Neural progenitor cell (in vitro differentiated cells): Measurements from ENCODE around the gene RASA2.

ENCODE experiments used
- CTCF ChIP-seq: fragments of 200-600 bp; sonication (generic); IDR thresholded peaks from 2 replicates; pipeline ENCODE4 v1.5.1; 2017; ENCODE audit warnings: antibody characterized with exemption, mild to moderate bottlenecking
- EZH2 ChIP-seq: fragments of 200-600 bp; sonication (generic); IDR thresholded peaks from 2 replicates; pipeline ENCODE4 v1.6.1; 2017; ENCODE audit warnings: antibody characterized with exemption, mild to moderate bottlenecking, moderate library complexity
- EZH2phosphoT487 ChIP-seq: fragments of 200-600 bp; sonication (generic); IDR thresholded peaks from 2 replicates; pipeline ENCODE4 v1.6.1; 2017; ENCODE audit warnings: antibody characterized with exemption

GRCh38 chr3:141454906-141455602, 31.8 kb upstream of the RASA2 start:
- TF ChIP-seq EZH2, result no peak
- TF ChIP-seq CTCF, result peak; percentile 74
- no peak for TF ChIP-seq EZH2phosphoT487
